K562 (cell line): ENCODE results near the gene TIMM44. TPM values are rescaled to one million over a fixed set of nuclear protein-coding genes. Genes with fewer than 3 reads are reported as not detected.

Experiments
- AFF1 ChIP-seq, 2 experiments: fragments of 450-650 bp; IDR thresholded peaks; 2 replicates each; pipeline ENCODE4 v1.6.1; 2018; ENCODE audit warnings: mild to moderate bottlenecking in 2 of 2, low read depth in 1 of 2; ENCODE audit not compliant: partially characterized antibody in 2 of 2
- BRF1 ChIP-seq: IDR thresholded peaks from 3 replicates; pipeline ENCODE4 v1.6.1; 2011; ENCODE audit warnings: borderline replicate concordance, mild to moderate bottlenecking; ENCODE audit not compliant: insufficient read length; ENCODE audit errors: extremely low read depth
- FOSL1 ChIP-seq: fragments of 200-800 bp; sonication (Bioruptor generic); conservative IDR thresholded peaks from 2 replicates; pipeline ENCODE4 v1.6.1; 2016; ENCODE audit warnings: missing genetic modification characterization, missing compliant biosample characterization
- GABPA ChIP-seq: fragments of 200-800 bp; sonication (Bioruptor generic); conservative IDR thresholded peaks from 2 replicates; pipeline ENCODE4 v1.6.1; 2016; ENCODE audit warnings: low read depth, missing genetic modification characterization, missing compliant biosample characterization
- HCFC1 ChIP-seq: IDR thresholded peaks from 2 replicates; pipeline ENCODE4 v1.6.1; 2012; ENCODE audit warnings: low read depth, low read length, improper control_type of control experiment
- HNRNPLL ChIP-seq: fragments of 200-400 bp; formaldehyde crosslinking; IDR thresholded peaks from 2 replicates; pipeline ENCODE4 v1.6.1; 2017; ENCODE audit warnings: low read length, low read depth, mild to moderate bottlenecking; ENCODE audit not compliant: poor library complexity, severe bottlenecking
- JUN ChIP-seq, 2 experiments: sonication (generic) in 1 of 2; formaldehyde crosslinking in 1 of 2; IDR thresholded peaks; 2 replicates each; pipeline versions ENCODE4 v1.6.1 to v1.8.0; 2012 to 2022; ENCODE audit warnings: borderline replicate concordance in 2 of 2, mild to moderate bottlenecking in 2 of 2, improper control_type of control experiment in 1 of 2, low read depth in 1 of 2, low read length in 1 of 2, missing genetic modification reagents in 1 of 2
- MAZ ChIP-seq, 2 experiments: fragments of 450-650 bp in 1 of 2; sonication (generic) in 1 of 2; formaldehyde crosslinking; IDR thresholded peaks in 1 of 2; conservative IDR thresholded peaks in 1 of 2; 2 replicates each; pipeline versions ENCODE4 v1.4.0 to v1.5.0; 2020; ENCODE audit warnings: mild to moderate bottlenecking in 1 of 2, missing genetic modification reagents in 1 of 2
- MLLT1 ChIP-seq, 2 experiments: fragments of 450-650 bp; IDR thresholded peaks; 2 replicates each; pipeline ENCODE4 v1.6.1; 2016
- NFE2 ChIP-seq: IDR thresholded peaks from 2 replicates; pipeline ENCODE4 v1.6.1; 2014; ENCODE audit warnings: antibody characterized with exemption, low read depth
- RBBP5 ChIP-seq: fragments of 200-600 bp; sonication (generic); IDR thresholded peaks from 2 replicates; pipeline ENCODE4 v1.6.1; 2012; ENCODE audit warnings: borderline replicate concordance, mild to moderate bottlenecking, low read length, control low read depth, inconsistent platforms; ENCODE audit not compliant: insufficient read depth, poor library complexity, severe bottlenecking
- SFPQ ChIP-seq: fragments of 200-400 bp; formaldehyde crosslinking; IDR thresholded peaks from 2 replicates; pipeline ENCODE4 v1.6.1; 2017; ENCODE audit warnings: mild to moderate bottlenecking, low read depth, low read length, moderate library complexity
- SREBF1 ChIP-seq: fragments of 150-350 bp; IDR thresholded peaks from 2 replicates; pipeline ENCODE4 v1.6.1; 2014; ENCODE audit warnings: antibody characterized with exemption, low read depth, low read length, borderline replicate concordance
- SRSF3 ChIP-seq: fragments of 200-400 bp; formaldehyde crosslinking; IDR thresholded peaks from 2 replicates; pipeline ENCODE4 v1.6.1; 2016; ENCODE audit warnings: mild to moderate bottlenecking, low read length, moderate library complexity; ENCODE audit not compliant: insufficient read depth
- THAP7 ChIP-seq: fragments of 250-450 bp; sonication (Bioruptor Pico); IDR thresholded peaks from 2 replicates; pipeline ENCODE4 v1.5.0; 2021
- ZNF830 ChIP-seq: fragments of 250-450 bp; sonication (Bioruptor Pico); IDR thresholded peaks from 2 replicates; pipeline ENCODE4 v1.5.0; 2021; ENCODE audit warnings: mild to moderate bottlenecking
- polyA plus RNA-seq, 8 experiments: library from polyadenylated mRNA; depleted of rRNA in 4 of 8; stranded (reverse) in 5 of 8; unstranded in 3 of 8; fragments of >200 nt; fragmentation: Nextera tagmentation in 2 of 8; fragmentation: Illumina TruSeq in 1 of 8; extraction: Ambion mirVana in 2 of 8; extraction: Trizol in 1 of 8; gene quantifications; 2 replicates each; pipeline versions ENCODE4 v1.2.1 to v1.2.3, GENCODE V29; 2011 to 2014; ENCODE audit warnings: inconsistent platforms in 1 of 8, missing spikeins in 1 of 8
- total RNA-seq, 7 experiments: library from RNA; depleted of rRNA in 6 of 7; stranded (reverse); fragments of >200 nt in 6 of 7; fragmentation: Illumina TruSeq in 2 of 7; extraction: Trizol in 2 of 7; gene quantifications; 2 replicates each; pipeline versions ENCODE4 v1.2.1 to v1.2.3, GENCODE V29; 2011 to 2021; ENCODE audit warnings: low replicate concordance in 1 of 7

Gene TIMM44
- total and polyA plus RNA-seq, 9 of the 15 experiments (the other 6 are each of a cell fraction or from before 2014, with no cell fraction given) = 10.3 to 231 (median 89.3) TPM

GRCh38 chr19:7919610-7920518, 23.6 kb downstream of the TIMM44 start, which contains the start of gene SNAPC2 (continued):
- TF ChIP-seq AFF1 (IDR thresholded peaks at IDR 0.05; ENCODE audit: low read depth in 1 of 2, partially characterized antibody in 2 of 2) (no peak), HNRNPLL (no peak), ZNF830 (CRISPR knock-in tag) (no peak), HCFC1 (peak; percentile 68), BRF1 (no peak), MAZ (CRISPR knock-in tag; conservative IDR thresholded peaks at IDR 0.05 in 1 of 2, IDR thresholded peaks at IDR 0.05 in 1 of 2) (peak; percentile 65 to 75), THAP7 (no peak), JUN (IDR thresholded peaks at IDR 0.05; ENCODE audit: borderline replicate concordance, low read depth, low read length) (no peak), JUN (CRISPR knock-in tag; IDR thresholded peaks at IDR 0.05; ENCODE audit: borderline replicate concordance) (no peak; the same call in 1 of the 2 replicates), MLLT1 (IDR thresholded peaks at IDR 0.05) (no peak), SFPQ (no peak), NFE2 (no peak), RBBP5 (peak; percentile 70), GABPA (tag) (peak; percentile 57; the same call in 1 of the 2 replicates), FOSL1 (tag) (no peak), SREBF1 (no peak), SRSF3 (no peak)
